ENCODE results near the gene PCP4L1.

PCP4L1 gene

DNA sequence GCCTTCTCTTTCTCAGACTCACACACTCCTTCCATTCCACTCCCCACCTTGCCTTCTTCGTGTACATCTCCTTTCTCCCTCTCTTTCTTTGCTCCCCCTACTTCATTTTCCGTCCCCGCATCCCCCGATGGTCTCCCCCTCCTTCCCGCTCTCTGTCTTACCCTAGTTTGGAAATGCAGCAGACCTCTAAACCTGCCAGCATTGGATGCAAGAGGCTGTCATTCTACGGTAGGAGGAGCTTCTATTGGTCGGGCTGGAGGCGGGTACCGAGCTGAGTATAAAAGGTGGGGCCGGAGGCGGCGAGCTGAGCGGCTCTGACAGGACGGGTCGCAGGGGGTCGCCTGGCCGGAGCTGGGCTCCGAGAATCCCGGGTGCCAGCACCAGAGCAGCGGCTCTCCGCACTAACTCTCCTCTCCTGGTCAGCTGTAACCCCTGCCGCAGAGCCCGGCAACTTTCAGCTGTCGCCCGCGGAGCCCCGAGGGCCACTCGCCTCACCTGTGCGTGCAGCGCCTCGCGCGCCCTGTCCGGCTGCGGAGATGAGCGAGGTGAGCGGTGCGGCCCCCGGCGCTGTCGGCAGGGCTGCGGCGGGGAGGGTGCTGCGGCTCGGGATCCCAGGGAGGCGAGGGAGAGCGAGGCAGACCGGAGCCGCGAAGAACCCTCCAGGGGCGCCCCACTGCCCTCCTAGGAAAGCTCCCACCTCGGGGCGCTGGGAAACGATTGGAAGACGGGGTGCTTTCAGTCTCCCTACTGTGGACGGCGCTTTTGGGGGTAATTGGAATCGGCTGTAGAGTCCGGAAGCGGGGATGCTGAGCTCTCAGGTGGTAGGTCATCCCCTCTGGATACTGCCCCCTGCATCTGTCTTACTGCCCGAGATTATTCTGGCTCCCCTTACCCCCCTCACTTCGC is at the start of gene PCP4L1:
Gene PCP4L1 (plus strand): TSS at position 307 of the 906 bp plus-strand sequence. CDS start 230 bp downstream, at position 537.
- TF ChIP-seq, protein P1, sequence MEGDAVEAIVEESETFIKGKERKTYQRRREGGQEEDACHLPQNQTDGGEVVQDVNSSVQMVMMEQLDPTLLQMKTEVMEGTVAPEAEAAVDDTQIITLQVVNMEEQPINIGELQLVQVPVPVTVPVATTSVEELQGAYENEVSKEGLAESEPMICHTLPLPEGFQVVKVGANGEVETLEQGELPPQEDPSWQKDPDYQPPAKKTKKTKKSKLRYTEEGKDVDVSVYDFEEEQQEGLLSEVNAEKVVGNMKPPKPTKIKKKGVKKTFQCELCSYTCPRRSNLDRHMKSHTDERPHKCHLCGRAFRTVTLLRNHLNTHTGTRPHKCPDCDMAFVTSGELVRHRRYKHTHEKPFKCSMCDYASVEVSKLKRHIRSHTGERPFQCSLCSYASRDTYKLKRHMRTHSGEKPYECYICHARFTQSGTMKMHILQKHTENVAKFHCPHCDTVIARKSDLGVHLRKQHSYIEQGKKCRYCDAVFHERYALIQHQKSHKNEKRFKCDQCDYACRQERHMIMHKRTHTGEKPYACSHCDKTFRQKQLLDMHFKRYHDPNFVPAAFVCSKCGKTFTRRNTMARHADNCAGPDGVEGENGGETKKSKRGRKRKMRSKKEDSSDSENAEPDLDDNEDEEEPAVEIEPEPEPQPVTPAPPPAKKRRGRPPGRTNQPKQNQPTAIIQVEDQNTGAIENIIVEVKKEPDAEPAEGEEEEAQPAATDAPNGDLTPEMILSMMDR (IDR thresholded peaks at IDR 0.05; ENCODE audit: poor library complexity, severe bottlenecking): no peak
- no peak for DNase-seq (ENCODE audit: low spot score)
- Histone ChIP-seq H3K27ac (ENCODE audit: poor library complexity, severe bottlenecking) (no peak within 1 kb of the TSS), H3K27me3 (ENCODE audit: insufficient read depth, poor library complexity, severe bottlenecking) (peaks cover 9% of the 10 kb centered on the region), H3K36me3 (ENCODE audit: low read depth) (no peaks in the 10 kb centered on the region), H3K9me3 (ENCODE audit: severe bottlenecking) (no peaks in the 10 kb centered on the region), H3K4me1 (ENCODE audit: insufficient read depth, poor library complexity, severe bottlenecking) (peaks cover 9% of the 10 kb centered on the region), H3K4me3 (ENCODE audit: severe bottlenecking) (peak within 1 kb of the TSS; percentile 37)
- peak; percentile 90 for ATAC-seq (ENCODE audit: low read depth)

DNA sequence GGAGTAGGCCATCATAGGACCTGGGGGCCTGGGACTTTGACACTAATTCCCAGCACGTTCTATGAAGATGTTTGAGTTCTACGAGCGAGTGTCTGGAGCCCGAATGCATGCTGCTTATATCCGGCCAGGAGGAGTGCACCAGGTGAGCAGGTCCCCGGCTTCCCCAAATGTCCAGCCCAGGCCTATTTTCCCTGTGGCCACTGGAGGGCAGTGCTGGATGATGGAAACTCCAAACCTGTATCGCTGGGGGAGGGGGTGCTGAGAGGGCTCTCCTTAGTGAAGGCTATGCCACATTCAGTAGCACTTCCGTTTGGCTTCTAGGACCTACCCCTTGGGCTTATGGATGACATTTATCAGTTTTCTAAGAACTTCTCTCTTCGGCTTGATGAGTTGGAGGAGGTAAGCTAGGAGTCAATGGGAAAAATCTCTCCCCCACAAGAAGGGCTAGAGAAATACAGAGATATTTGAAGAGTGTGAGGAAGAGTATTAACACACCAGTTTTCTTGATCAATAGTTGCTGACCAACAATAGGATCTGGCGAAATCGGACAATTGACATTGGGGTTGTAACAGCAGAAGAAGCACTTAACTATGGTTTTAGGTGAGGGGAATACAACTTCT is 48.6 kb upstream of the PCP4L1 start:
- DNase-seq (ENCODE audit: low spot score) (no peak), ATAC-seq (ENCODE audit: low read depth) (peak; percentile 94)
- H3K4me3 ChIP-seq (ENCODE audit: severe bottlenecking): no peak overlapping the region
- H3K9me3 ChIP-seq (ENCODE audit: severe bottlenecking): no peaks in the 10 kb centered on the region
- H3K4me1 ChIP-seq (ENCODE audit: insufficient read depth, poor library complexity, severe bottlenecking): no peaks in the 10 kb centered on the region
- no peak overlapping the region for H3K27ac ChIP-seq (ENCODE audit: poor library complexity, severe bottlenecking)
- peaks cover 91% of the 10 kb centered on the region for H3K36me3 ChIP-seq (ENCODE audit: low read depth)
- TF ChIP-seq, protein P1 (IDR thresholded peaks at IDR 0.05; ENCODE audit: poor library complexity, severe bottlenecking): peak; percentile 91
- no peaks in the 10 kb centered on the region for H3K27me3 ChIP-seq (ENCODE audit: insufficient read depth, poor library complexity, severe bottlenecking)

DNA sequence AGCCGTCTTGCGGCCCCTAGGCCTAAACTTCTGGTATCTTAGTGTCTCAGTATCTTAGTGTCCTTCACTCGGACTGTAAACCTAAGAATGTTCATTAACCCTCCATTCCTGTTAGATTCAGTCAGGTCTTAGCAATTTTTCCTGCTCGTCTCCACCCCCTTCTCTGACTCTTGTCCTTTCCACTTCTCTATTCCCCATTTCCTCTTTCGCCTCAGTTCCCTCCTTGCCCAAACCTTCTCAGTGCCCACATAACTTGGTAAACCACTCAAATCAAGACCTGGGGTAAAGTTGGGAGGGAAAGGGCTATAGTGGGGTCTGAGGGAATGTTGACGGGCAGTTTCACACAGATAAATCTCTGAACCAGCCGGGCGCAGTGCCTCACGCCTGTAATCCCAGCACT is 44.2 kb upstream of the PCP4L1 start:
- Histone ChIP-seq H3K36me3 (ENCODE audit: low read depth) (peaks cover 53% of the 10 kb centered on the region), H3K4me3 (ENCODE audit: severe bottlenecking) (no peak overlapping the region), H3K27me3 (ENCODE audit: insufficient read depth, poor library complexity, severe bottlenecking) (no peaks in the 10 kb centered on the region), H3K4me1 (ENCODE audit: insufficient read depth, poor library complexity, severe bottlenecking) (no peaks in the 10 kb centered on the region), H3K9me3 (ENCODE audit: severe bottlenecking) (no peaks in the 10 kb centered on the region), H3K27ac (ENCODE audit: poor library complexity, severe bottlenecking) (no peak overlapping the region)
- DNase-seq (ENCODE audit: low spot score) (no peak), ATAC-seq (ENCODE audit: low read depth) (no peak)
- TF ChIP-seq, protein P1 (IDR thresholded peaks at IDR 0.05; ENCODE audit: poor library complexity, severe bottlenecking): no peak

- TF ChIP-seq, protein P1 (IDR thresholded peaks at IDR 0.05; ENCODE audit: poor library complexity, severe bottlenecking): no peak
- Histone ChIP-seq H3K4me3 (ENCODE audit: severe bottlenecking) (no peak within 1 kb of the TSS), H3K27me3 (ENCODE audit: insufficient read depth, poor library complexity, severe bottlenecking) (no peaks in the 10 kb centered on the region), H3K4me1 (ENCODE audit: insufficient read depth, poor library complexity, severe bottlenecking) (no peaks in the 10 kb centered on the region), H3K27ac (ENCODE audit: poor library complexity, severe bottlenecking) (no peak within 1 kb of the TSS), H3K36me3 (ENCODE audit: low read depth) (peaks cover 46% of the 10 kb centered on the region), H3K9me3 (ENCODE audit: severe bottlenecking) (no peaks in the 10 kb centered on the region)
- ATAC-seq (ENCODE audit: low read depth) (no peak), DNase-seq (ENCODE audit: low spot score) (no peak)
These were observed 43.5 kb upstream of the PCP4L1 start, which contains the start of gene FCER1G for GRCh38 chr1:161215076-161215475. Gene FCER1G, plus strand, starts transcription at chr1:161215295. Its CDS starts 27 bp downstream, at chr1:161215322.

Measured in RWPE2 (cell line).